HUDEP-2 (cell line): ENCODE measurements around the gene CDKN2AIP.

ENCODE experiments used
- DNase-seq, 76 experiments: peaks; one replicate each; lab custom pipeline; 2025; ENCODE audit not compliant: unreplicated experiment in 76 of 76; lab: John Stamatoyannopoulos, UW

CDKN2AIP gene

GRCh38 chr4:183444214-183445096 lies at the start of gene CDKN2AIP:
Gene CDKN2AIP (plus strand): TSS chr4:183444636. CDS start chr4:183444798, 162 bp downstream.
- peak in 75 of 76 experiments; percentile 9 to 93 (median 86) for DNase-seq

GRCh38 chr4:183395395-183395794 lies 49.0 kb upstream of the CDKN2AIP start:
- DNase-seq: peak in 73 of 76 experiments; percentile 1 to 83 (median 49)

GRCh38 chr4:183396227-183396637 lies 48.2 kb upstream of the CDKN2AIP start:
- DNase-seq: peak in 10 of 76 experiments; percentile 2 to 34 (median 10)

GRCh38 chr4:183397741-183398297 lies 46.6 kb upstream of the CDKN2AIP start:
- peak in 5 of 76 experiments; percentile 13 to 55 (median 34) for DNase-seq

GRCh38 chr4:183398298-183399125 lies 45.9 kb upstream of the CDKN2AIP start:
- DNase-seq: peak in 74 of 76 experiments; percentile 5 to 82 (median 66)

GRCh38 chr4:183399126-183399522 lies 45.3 kb upstream of the CDKN2AIP start:
- DNase-seq: peak in 3 of 76 experiments; percentile 5 to 39 (median 10)

GRCh38 chr4:183399616-183400015 lies 44.8 kb upstream of the CDKN2AIP start:
- no peak for DNase-seq

GRCh38 chr4:183400035-183400434 lies 44.4 kb upstream of the CDKN2AIP start:
- no peak for DNase-seq

GRCh38 chr4:183401473-183401872 lies 43.0 kb upstream of the CDKN2AIP start:
- DNase-seq: no peak

- DNase-seq: peak in 1 of 76 experiments; percentile 12
These were observed 41.7 kb upstream of the CDKN2AIP start for GRCh38 chr4:183402771-183403170.

- no peak for DNase-seq
These were observed 41.0 kb upstream of the CDKN2AIP start for GRCh38 chr4:183403486-183403885.

GRCh38 chr4:183403961-183404360 lies 40.5 kb upstream of the CDKN2AIP start:
- no peak for DNase-seq

GRCh38 chr4:183405303-183405702 lies 39.1 kb upstream of the CDKN2AIP start:
- no peak for DNase-seq

- peak in 74 of 76 experiments; percentile 8 to 88 (median 72) for DNase-seq
These were observed 37.3 kb upstream of the CDKN2AIP start for GRCh38 chr4:183407128-183407585.

- DNase-seq: no peak
These were observed 36.6 kb upstream of the CDKN2AIP start for GRCh38 chr4:183407635-183408464.

- no peak for DNase-seq
These were observed 35.6 kb upstream of the CDKN2AIP start for GRCh38 chr4:183408796-183409195.

- peak in 4 of 76 experiments; percentile 1 to 26 (median 10) for DNase-seq
These were observed 35.0 kb upstream of the CDKN2AIP start for GRCh38 chr4:183409483-183409882.

GRCh38 chr4:183409934-183410333 lies 34.5 kb upstream of the CDKN2AIP start:
- DNase-seq: no peak

- no peak for DNase-seq
These were observed 33.1 kb upstream of the CDKN2AIP start for GRCh38 chr4:183411291-183411861.
